Loucy (cell line): ENCODE data around the gene RND1.

Source experiments
- CTCF ChIP-seq: fragments of 200-600 bp; sonication (generic); conservative IDR thresholded peaks from 2 replicates; pipeline ENCODE4 v1.5.1; 2014; ENCODE audit warnings: mild to moderate bottlenecking, antibody characterized with exemption, low read length
- EZH2phosphoT487 ChIP-seq: fragments of 200-600 bp; IDR thresholded peaks from 2 replicates; pipeline ENCODE4 v1.6.1; 2018; ENCODE audit warnings: antibody characterized with exemption, mild to moderate bottlenecking, moderate library complexity, borderline replicate concordance

GRCh38 chr12:48861111-48861510, 4.6 kb downstream of the RND1 start:
- TF ChIP-seq CTCF (no peak), EZH2phosphoT487 (no peak)
